Measurements from ENCODE around the gene TPST2. TPM values are rescaled to one million over a fixed set of nuclear protein-coding genes. Genes with fewer than 3 reads are reported as not detected.

TPST2 gene
- total and polyA plus RNA-seq, 10 of the 15 experiments (the other 5 are each of a cell fraction or from before 2014, with no cell fraction given) = 6.3 to 33.7 (median 28.4) TPM

DNA sequence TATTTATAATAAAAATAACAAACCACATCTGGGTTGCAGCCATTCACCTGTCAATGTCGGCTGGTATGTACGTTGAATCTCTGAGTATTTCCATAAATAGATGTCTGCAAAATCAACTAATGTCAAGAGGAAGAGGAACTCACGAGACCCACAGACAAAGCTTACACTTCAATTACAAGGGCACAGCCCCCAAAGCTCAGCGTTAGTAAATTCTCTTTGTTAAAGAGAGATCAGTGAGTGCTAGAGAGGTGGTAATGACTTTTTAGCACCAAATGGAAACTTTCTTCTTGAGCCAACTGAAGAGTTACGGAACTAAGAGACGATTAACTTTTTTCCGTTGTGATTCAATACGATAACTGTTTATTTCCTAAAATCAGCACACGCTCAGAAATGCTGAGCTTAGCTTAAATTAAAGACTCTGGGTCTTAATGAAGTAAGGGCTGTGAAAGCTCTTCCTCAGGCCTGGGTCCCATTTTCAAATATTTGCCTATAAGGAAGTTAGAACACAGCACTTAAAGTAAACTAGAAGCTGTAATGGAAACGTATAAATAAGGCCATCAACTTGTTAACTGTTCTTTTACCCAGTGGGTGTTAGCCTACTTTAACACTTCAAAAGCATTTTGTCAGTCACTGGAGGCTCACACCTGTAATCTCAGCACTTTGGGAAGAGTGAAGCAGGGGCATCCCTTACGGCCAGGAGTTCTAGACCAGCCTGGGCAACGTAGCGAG lies 54.9 kb downstream of the TPST2 start (continued):
- TF ChIP-seq MTA3 (IDR thresholded peaks at IDR 0.05; ENCODE audit: borderline replicate concordance, low read length) (0 out of 2 replicates have a peak, but pooled peaks have one; percentile 38), IRF4 (IDR thresholded peaks at IDR 0.05; ENCODE audit: low read depth, low read length) (no peak), SUZ12 (IDR thresholded peaks at IDR 0.05; ENCODE audit: unreplicated experiment) (no peak)

- H3K79me2 ChIP-seq (ENCODE audit: control insufficient read depth, insufficient read depth, low read length) = no peaks in the 10 kb centered on the region
- H3K9me3 ChIP-seq (replicated peaks; ENCODE audit: control insufficient read depth, insufficient read depth, low read length) = no peaks in the 10 kb centered on the region
- H3K4me3 ChIP-seq = no peak overlapping the region
- ChIA-PET SMC1A (ENCODE audit: uncharacterized antibody, unreplicated experiment) (interaction anchor here (1.5 to 2.0 kb wide), 3 partner anchors 9 to 53 kb away, joined by 3 to 7 read pairs (median 6); no protein-coding TSS in a partner anchor), CTCF (interaction anchor here (1.0 to 6.1 kb wide), 4 partner anchors 31 to 55 kb away, joined by 3 to 44 read pairs (median 4); no protein-coding TSS in a partner anchor), POLR2A (interaction anchor here (0.6 to 1.1 kb wide), 3 partner anchors 9 to 108 kb away, joined by 3 read pairs; no protein-coding TSS in a partner anchor), RAD21 (ENCODE audit: unreplicated experiment) (interaction anchor here (0.9 to 3.2 kb wide), 4 partner anchors 19 to 131 kb away, joined by 3 to 12 read pairs (median 5); no protein-coding TSS in a partner anchor)
- FAIRE-seq (no peak), ATAC-seq (no peak), DNase-seq (ENCODE audit: low read depth, low spot score) (no peak)
- no peak overlapping the region for H3K27ac ChIP-seq (ENCODE audit: control insufficient read depth, insufficient read depth)
- peaks cover 25% of the 10 kb centered on the region for H3K4me1 ChIP-seq (ENCODE audit: control insufficient read depth, insufficient read depth, low read length)
- in situ Hi-C loops (cut with MboI) (no loop called here), intact Hi-C loops (cut with micrococcal nuclease; ENCODE audit: unreplicated experiment) (no loop called here)
- H3K9ac ChIP-seq (ENCODE audit: control insufficient read depth, insufficient read depth, low read length) = no peak overlapping the region
- no TSS peak for BruUV-seq (replicated peaks)
- H3K27me3 ChIP-seq (replicated peaks in 1 of 2; ENCODE audit: control insufficient read depth in 2 of 2, insufficient read depth in 2 of 2, low read length in 1 of 2) = no peaks in the 10 kb centered on the region
- WGBS (ENCODE audit: insufficient coverage, insufficient replicate concordance, low lambda C conversion rate, missing lambda C conversion rate) = 75% methylated on average over 7 of the region's 7 CpGs
- H2AFZ ChIP-seq (ENCODE audit: control insufficient read depth, low read depth, low read length) = no peak overlapping the region
- no peak overlapping the region for H3K4me2 ChIP-seq (ENCODE audit: control insufficient read depth, insufficient read depth)
- H4K20me1 ChIP-seq (ENCODE audit: control insufficient read depth, insufficient read depth) = no peaks in the 10 kb centered on the region
- H3K36me3 ChIP-seq (ENCODE audit: control insufficient read depth in 2 of 2, insufficient read depth in 2 of 2, low read length in 1 of 2) = peaks cover 0 to 13% of the 10 kb centered on the region in 2 experiments; a peak in 2 of 4 replicates
- TF ChIP-seq HDAC2 (IDR thresholded peaks at IDR 0.05) = no peak
- TF ChIP-seq POLR2AphosphoS5 (IDR thresholded peaks at IDR 0.05; ENCODE audit: low read length) = no peak
- no peak for TF ChIP-seq FOXK2 (IDR thresholded peaks at IDR 0.05)
- TF ChIP-seq NRF1 (conservative IDR thresholded peaks at IDR 0.05; ENCODE audit: low read depth, low read length) = no peak
- TF ChIP-seq RB1 (IDR thresholded peaks at IDR 0.05; ENCODE audit: borderline replicate concordance) = no peak
- no peak for TF ChIP-seq SMAD5 (IDR thresholded peaks at IDR 0.05; ENCODE audit: low read depth)
- TF ChIP-seq BCL11A (IDR thresholded peaks at IDR 0.05; ENCODE audit: low read depth, low read length) = no peak
- no peak for TF ChIP-seq SRF (IDR thresholded peaks at IDR 0.05; ENCODE audit: low read depth in 2 of 2, low read length in 2 of 2)
- TF ChIP-seq, protein P1, sequence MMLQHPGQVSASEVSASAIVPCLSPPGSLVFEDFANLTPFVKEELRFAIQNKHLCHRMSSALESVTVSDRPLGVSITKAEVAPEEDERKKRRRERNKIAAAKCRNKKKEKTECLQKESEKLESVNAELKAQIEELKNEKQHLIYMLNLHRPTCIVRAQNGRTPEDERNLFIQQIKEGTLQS (IDR thresholded peaks at IDR 0.05; ENCODE audit: borderline replicate concordance, extremely low read depth, low read depth, low read length) = no peak
- TF ChIP-seq GABPA (IDR thresholded peaks at IDR 0.05; ENCODE audit: low read depth) = no peak
- TF ChIP-seq CUX1 (IDR thresholded peaks at IDR 0.05; ENCODE audit: insufficient replicate concordance, low read depth, low read length) = no peak
- TF ChIP-seq MLLT1 (IDR thresholded peaks at IDR 0.05) = no peak
Observed at GRCh38 chr22:26534171-26534855, 55.6 kb downstream of the TPST2 start.
